ENCODE measurements around the gene TMOD1. TPM values are rescaled to one million over a fixed set of nuclear protein-coding genes. Genes with fewer than 3 reads are reported as not detected.

TMOD1 gene
- total and polyA plus RNA-seq, 9 of the 15 experiments (the other 6 are each of a cell fraction or from before 2014, with no cell fraction given): 7.1 to 41.2 (median 14.2) TPM

GRCh38 chr9:97632985-97633858, 131.8 kb downstream of the TMOD1 start, which contains the start of the genes NCBP1 and TSTD2 (continued):
- TF ChIP-seq ATF2 (CRISPR knock-in tag; IDR thresholded peaks at IDR 0.05): no peak
- peak; percentile 85 for TF ChIP-seq MGA (IDR thresholded peaks at IDR 0.05)
- no peak for TF ChIP-seq FOXO4 (CRISPR knock-in tag; IDR thresholded peaks at IDR 0.05)
- TF ChIP-seq ARID4B (CRISPR knock-in tag; IDR thresholded peaks at IDR 0.05): peak; percentile 39; the same call in 1 of the 2 replicates

All from K562 (cell line).